Neuronal stem cell (in vitro differentiated cells): Measurements from ENCODE around the gene PLXNA3.

ENCODE experiments used
- DNase-seq: peaks from one replicate; pipeline ENCODE4 v3.0.0-alpha.2; 2013; ENCODE audit warnings: low spot score
- H2AFZ ChIP-seq: one replicate; pipeline ENCODE4 v1.6.1; 2013; ENCODE audit warnings: mild to moderate bottlenecking, low read length, inconsistent platforms
- H2AK5ac ChIP-seq: 2 replicates; pipeline ENCODE4 v1.6.1; 2013; ENCODE audit warnings: low read depth, mild to moderate bottlenecking, inconsistent platforms, low read length, moderate library complexity, mixed read lengths
- H2BK120ac ChIP-seq: 2 replicates; pipeline ENCODE4 v1.6.1; 2013; ENCODE audit warnings: low read depth, mild to moderate bottlenecking, inconsistent platforms, low read length, moderate library complexity, mixed read lengths
- H2BK12ac ChIP-seq: one replicate; pipeline ENCODE4 v1.6.1; 2013; ENCODE audit warnings: low read length, inconsistent platforms
- H2BK15ac ChIP-seq: 2 replicates; pipeline ENCODE4 v1.6.1; 2013; ENCODE audit warnings: mild to moderate bottlenecking, low read length, inconsistent platforms, mixed read lengths
- H2BK5ac ChIP-seq: one replicate; pipeline ENCODE4 v1.6.1; 2013; ENCODE audit warnings: inconsistent platforms, mild to moderate bottlenecking, low read length, moderate library complexity
- H3K14ac ChIP-seq: one replicate; pipeline ENCODE4 v1.6.1; 2013; ENCODE audit warnings: low read length, inconsistent platforms
- H3K18ac ChIP-seq: 2 replicates; pipeline ENCODE4 v1.6.1; 2013; ENCODE audit warnings: low read length, inconsistent platforms
- H3K23ac ChIP-seq: 2 replicates; pipeline ENCODE4 v1.6.1; 2013; ENCODE audit warnings: low read depth, mild to moderate bottlenecking, mixed read lengths, low read length, inconsistent platforms; ENCODE audit not compliant: poor library complexity
- H3K27ac ChIP-seq: replicated peaks from 3 replicates; pipeline ENCODE4 v1.5.1; 2013; ENCODE audit warnings: low read length, inconsistent platforms
- H3K27me3 ChIP-seq, 3 experiments: 2 replicates each; pipeline ENCODE4 v1.6.1; 2013; ENCODE audit warnings: low read length in 3 of 3, mild to moderate bottlenecking in 2 of 3, inconsistent platforms in 1 of 3, low read depth in 1 of 3, mixed read lengths in 1 of 3, moderate library complexity in 1 of 3; ENCODE audit not compliant: control insufficient read depth in 3 of 3, insufficient read depth in 3 of 3
- H3K36me3 ChIP-seq, 2 donors: replicated peaks in 1 of 2; 2 replicates each; pipeline ENCODE4 v1.6.1; 2013; ENCODE audit warnings: low read length in 2 of 2; ENCODE audit not compliant: control insufficient read depth in 2 of 2, insufficient read depth in 2 of 2
- H3K4ac ChIP-seq: 2 replicates; pipeline ENCODE4 v1.6.1; 2013; ENCODE audit warnings: inconsistent platforms, mild to moderate bottlenecking, low read length, moderate library complexity
- H3K4me1 ChIP-seq, 2 donors: 1 replicate in 1 of 2; 2 replicates in 1 of 2; pipeline ENCODE4 v1.6.1; 2013; ENCODE audit warnings: low read length in 2 of 2, low read depth in 1 of 2; ENCODE audit not compliant: control insufficient read depth in 2 of 2, insufficient read depth in 1 of 2
- H3K4me2 ChIP-seq: one replicate; pipeline ENCODE4 v1.6.1; 2013; ENCODE audit warnings: mild to moderate bottlenecking, low read length, inconsistent platforms; ENCODE audit not compliant: insufficient read depth, poor library complexity, severe bottlenecking
- H3K4me3 ChIP-seq, 2 donors: 2 replicates each; pipeline ENCODE4 v1.5.1; 2013; ENCODE audit warnings: low read length in 2 of 2, mild to moderate bottlenecking in 2 of 2, inconsistent platforms in 1 of 2, moderate library complexity in 1 of 2
- H3K79me1 ChIP-seq: one replicate; pipeline ENCODE4 v1.6.1; 2013; ENCODE audit warnings: low read depth, mild to moderate bottlenecking, inconsistent platforms, low read length, moderate library complexity
- H3K9ac ChIP-seq: one replicate; pipeline ENCODE4 v1.6.1; 2013; ENCODE audit warnings: mild to moderate bottlenecking, low read depth, low read length, inconsistent platforms; ENCODE audit not compliant: poor library complexity
- H3K9me3 ChIP-seq, 2 donors: replicated peaks in 1 of 2; 2 replicates each; pipeline versions ENCODE3 to v1.6.1; 2013; ENCODE audit warnings: low read length in 2 of 2, mild to moderate bottlenecking in 2 of 2, inconsistent platforms in 1 of 2, low read depth in 1 of 2, mixed read lengths in 1 of 2, moderate library complexity in 1 of 2; ENCODE audit not compliant: control insufficient read depth in 2 of 2, insufficient read depth in 1 of 2
- H4K8ac ChIP-seq: one replicate; pipeline ENCODE4 v1.6.1; 2013; ENCODE audit warnings: low read depth, mild to moderate bottlenecking, inconsistent platforms, low read length, moderate library complexity
- H4K91ac ChIP-seq: one replicate; pipeline ENCODE4 v1.6.1; 2013; ENCODE audit warnings: low read length, low read depth, mild to moderate bottlenecking, inconsistent platforms; ENCODE audit not compliant: poor library complexity
- WGBS, 2 donors: extraction: QIAGEN DNeasy Blood & Tissue Kit; methylation state at CpG; one replicate each; pipeline ENCODE4 v1.1.7; 2013; ENCODE audit warnings: missing lambda C conversion rate in 2 of 2, mixed read lengths in 1 of 2; ENCODE audit not compliant: insufficient read length in 2 of 2, insufficient replicate concordance in 1 of 2; ENCODE audit errors: extremely low coverage in 2 of 2; 5-methylcytosine and 5-hydroxymethylcytosine counted together

PLXNA3 gene

GRCh38 chrX:154469880-154470279, 11.8 kb downstream of the PLXNA3 start:
- Histone ChIP-seq H3K4me2 (no peak overlapping the region), H3K79me1 (peaks cover 2% of the 10 kb centered on the region), H3K4me1 (no peaks in the 10 kb centered on the region), H3K23ac (no peak overlapping the region), H2BK12ac (no peak overlapping the region), H2AK5ac (no peak overlapping the region), H2BK5ac (no peak overlapping the region), H2BK120ac (no peak overlapping the region), H4K8ac (no peak overlapping the region), H3K36me3 (peaks cover 15 to 76% of the 10 kb centered on the region in 2 donors), H3K18ac (no peak overlapping the region), H3K9ac (no peak overlapping the region), H3K9me3 (no peaks in the 10 kb centered on the region), H3K27ac (no peak overlapping the region), H3K14ac (no peak overlapping the region), H2BK15ac (no peak overlapping the region), H3K4ac (no peak overlapping the region), H3K27me3 (no peaks in the 10 kb centered on the region), H3K4me3 (no peak overlapping the region), H4K91ac (no peak overlapping the region), H2AFZ (no peak overlapping the region)
- no peak for DNase-seq
- no CpG with 5 or more reads among the region's 18 CpGs for WGBS, 2 donors

GRCh38 chrX:154470434-154470833, 12.4 kb downstream of the PLXNA3 start:
- H2BK12ac ChIP-seq, result no peak overlapping the region
- no peak overlapping the region for H3K27ac ChIP-seq
- WGBS, 2 donors, result no CpG with 5 or more reads among the region's 14 CpGs
- no peak overlapping the region for H3K23ac ChIP-seq
- peaks cover 15 to 70% of the 10 kb centered on the region in 2 donors for H3K36me3 ChIP-seq
- H3K9me3 ChIP-seq, result no peaks in the 10 kb centered on the region
- H3K9ac ChIP-seq, result no peak overlapping the region
- no peaks in the 10 kb centered on the region for H3K4me1 ChIP-seq
- no peak overlapping the region for H2AK5ac ChIP-seq
- no peak overlapping the region for H3K4ac ChIP-seq
- H3K27me3 ChIP-seq, result no peaks in the 10 kb centered on the region
- H2BK120ac ChIP-seq, result no peak overlapping the region
- H3K4me3 ChIP-seq, result no peak overlapping the region
- no peak for DNase-seq
- no peak overlapping the region for H4K8ac ChIP-seq
- no peak overlapping the region for H2BK5ac ChIP-seq
- no peak overlapping the region for H4K91ac ChIP-seq
- no peak overlapping the region for H2AFZ ChIP-seq
- no peak overlapping the region for H3K18ac ChIP-seq
- H3K14ac ChIP-seq, result no peak overlapping the region
- H3K4me2 ChIP-seq, result no peak overlapping the region
- H3K79me1 ChIP-seq, result peaks cover 2% of the 10 kb centered on the region
- no peak overlapping the region for H2BK15ac ChIP-seq

DNA sequence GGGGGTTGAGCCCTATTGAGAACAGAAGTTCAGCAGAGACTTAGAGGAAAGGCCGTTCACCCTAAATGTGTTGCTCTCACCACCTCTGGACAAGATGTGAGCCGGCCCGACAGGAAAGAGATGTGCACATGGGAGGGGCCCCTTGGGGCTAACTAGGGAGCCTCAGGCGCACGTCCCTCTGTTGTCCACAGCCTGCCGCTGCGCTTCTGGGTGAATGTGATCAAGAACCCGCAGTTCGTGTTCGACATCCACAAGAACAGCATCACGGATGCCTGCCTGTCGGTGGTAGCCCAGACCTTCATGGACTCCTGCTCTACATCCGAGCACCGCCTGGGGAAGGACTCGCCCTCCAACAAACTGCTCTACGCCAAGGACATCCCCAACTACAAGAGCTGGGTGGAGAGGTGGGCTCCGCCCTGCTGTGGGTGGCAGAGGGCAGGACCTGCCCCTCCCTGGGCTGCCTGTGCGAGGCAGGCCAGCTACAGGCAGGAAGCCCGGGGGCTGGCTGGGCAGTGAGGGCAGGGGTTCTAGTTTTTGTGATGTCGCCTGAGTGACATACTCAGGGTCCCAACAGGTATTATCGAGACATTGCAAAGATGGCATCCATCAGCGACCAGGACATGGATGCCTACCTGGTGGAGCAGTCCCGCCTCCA, 13.0 kb downstream of the PLXNA3 start:
- Histone ChIP-seq H3K4ac (no peak overlapping the region), H3K79me1 (peaks cover 2% of the 10 kb centered on the region), H3K4me3 (no peak overlapping the region), H2BK15ac (no peak overlapping the region), H3K4me2 (no peak overlapping the region), H2BK12ac (no peak overlapping the region), H3K4me1 (no peaks in the 10 kb centered on the region), H3K18ac (no peak overlapping the region), H3K36me3 (peaks cover 15 to 66% of the 10 kb centered on the region in 2 donors), H4K91ac (no peak overlapping the region), H3K9me3 (no peaks in the 10 kb centered on the region), H2AFZ (no peak overlapping the region), H2BK120ac (no peak overlapping the region), H3K14ac (no peak overlapping the region), H3K9ac (no peak overlapping the region), H2AK5ac (no peak overlapping the region), H3K27ac (no peak overlapping the region), H3K27me3 (no peaks in the 10 kb centered on the region), H4K8ac (no peak overlapping the region), H3K23ac (no peak overlapping the region), H2BK5ac (no peak overlapping the region)
- DNase-seq, result no peak
- WGBS, 2 donors, result no CpG with 5 or more reads among the region's 23 CpGs

- peaks cover 17 to 59% of the 10 kb centered on the region in 2 donors for H3K36me3 ChIP-seq
- WGBS, 2 donors, result no CpG with 5 or more reads among the region's 23 CpGs
- H3K23ac ChIP-seq, result no peak overlapping the region
- H3K9me3 ChIP-seq, result peaks cover 0 to 2% of the 10 kb centered on the region in 2 donors
- no peak overlapping the region for H3K9ac ChIP-seq
- no peak overlapping the region for H3K27ac ChIP-seq
- no peak overlapping the region for H2BK120ac ChIP-seq
- H3K14ac ChIP-seq, result no peak overlapping the region
- no peak overlapping the region for H2BK12ac ChIP-seq
- H3K18ac ChIP-seq, result no peak overlapping the region
- H3K4me3 ChIP-seq, result no peak overlapping the region
- H2BK5ac ChIP-seq, result no peak overlapping the region
- no peak for DNase-seq
- no peak overlapping the region for H4K8ac ChIP-seq
- peaks cover 0 to 5% (median 0%) of the 10 kb centered on the region in 3 experiments for H3K27me3 ChIP-seq
- H3K4ac ChIP-seq, result no peak overlapping the region
- H2AFZ ChIP-seq, result no peak overlapping the region
- H3K4me1 ChIP-seq, result no peaks in the 10 kb centered on the region
- peaks cover 2% of the 10 kb centered on the region for H3K79me1 ChIP-seq
- no peak overlapping the region for H4K91ac ChIP-seq
- no peak overlapping the region for H2AK5ac ChIP-seq
- H2BK15ac ChIP-seq, result no peak overlapping the region
- H3K4me2 ChIP-seq, result no peak overlapping the region
Measured at GRCh38 chrX:154471839-154472684, 14.0 kb downstream of the PLXNA3 start.
